A673 (cell line): Measurements from ENCODE around the gene ST3GAL6.

Experiments used
- EZH2 ChIP-seq: fragments of 200-600 bp; sonication (generic); IDR thresholded peaks from 2 replicates; pipeline ENCODE4 v1.6.1; 2017; ENCODE audit warnings: borderline replicate concordance, low read depth, mild to moderate bottlenecking, mixed read lengths, antibody characterized with exemption, low read length; ENCODE audit not compliant: poor library complexity, severe bottlenecking
- TF ChIP-seq, protein P1 (sequence below): fragments of 300-800, 200-600 bp; sonication (generic); conservative IDR thresholded peaks from 2 replicates; pipeline ENCODE4 v1.5.1; 2017; ENCODE audit warnings: low read depth, mild to moderate bottlenecking, antibody characterized with exemption, low read length, moderate library complexity, mixed read lengths

DNA sequence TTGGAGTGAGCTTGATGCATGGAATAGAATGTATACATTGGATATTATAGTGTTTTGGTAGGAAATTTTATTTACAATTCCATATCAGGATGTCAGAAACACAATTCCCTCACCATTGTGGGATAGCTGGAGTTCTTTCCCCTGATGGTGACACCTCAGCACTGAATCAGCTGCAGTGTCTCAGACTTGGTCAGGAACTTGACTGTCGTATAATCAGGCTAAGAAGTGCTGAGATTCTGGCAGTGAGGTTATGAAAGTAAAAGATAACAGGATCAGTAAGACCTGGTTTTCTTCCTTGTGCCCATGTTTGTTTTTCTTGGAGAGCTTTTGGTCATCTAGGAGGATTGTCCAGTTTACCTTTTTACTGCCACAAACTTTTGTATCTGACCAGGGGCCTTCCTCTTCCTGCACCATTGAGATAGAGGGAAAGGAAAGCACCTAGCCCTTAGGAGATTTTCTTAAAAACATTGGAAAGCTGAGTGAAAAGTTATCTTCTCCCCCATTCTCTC lies 27.3 kb upstream of the ST3GAL6 start:
- TF ChIP-seq, protein P1, sequence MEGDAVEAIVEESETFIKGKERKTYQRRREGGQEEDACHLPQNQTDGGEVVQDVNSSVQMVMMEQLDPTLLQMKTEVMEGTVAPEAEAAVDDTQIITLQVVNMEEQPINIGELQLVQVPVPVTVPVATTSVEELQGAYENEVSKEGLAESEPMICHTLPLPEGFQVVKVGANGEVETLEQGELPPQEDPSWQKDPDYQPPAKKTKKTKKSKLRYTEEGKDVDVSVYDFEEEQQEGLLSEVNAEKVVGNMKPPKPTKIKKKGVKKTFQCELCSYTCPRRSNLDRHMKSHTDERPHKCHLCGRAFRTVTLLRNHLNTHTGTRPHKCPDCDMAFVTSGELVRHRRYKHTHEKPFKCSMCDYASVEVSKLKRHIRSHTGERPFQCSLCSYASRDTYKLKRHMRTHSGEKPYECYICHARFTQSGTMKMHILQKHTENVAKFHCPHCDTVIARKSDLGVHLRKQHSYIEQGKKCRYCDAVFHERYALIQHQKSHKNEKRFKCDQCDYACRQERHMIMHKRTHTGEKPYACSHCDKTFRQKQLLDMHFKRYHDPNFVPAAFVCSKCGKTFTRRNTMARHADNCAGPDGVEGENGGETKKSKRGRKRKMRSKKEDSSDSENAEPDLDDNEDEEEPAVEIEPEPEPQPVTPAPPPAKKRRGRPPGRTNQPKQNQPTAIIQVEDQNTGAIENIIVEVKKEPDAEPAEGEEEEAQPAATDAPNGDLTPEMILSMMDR, result no peak
- no peak for TF ChIP-seq EZH2
